SK-N-SH (cell line): ENCODE measurements around the gene VEGFA.

Experiments used
- ELF1 ChIP-seq: IDR thresholded peaks from 2 replicates; pipeline ENCODE4 v1.4.0; 2012
- EZH2phosphoT487 ChIP-seq: fragments of 200-600 bp; sonication (generic); IDR thresholded peaks from 2 replicates; pipeline ENCODE4 v1.6.1; 2017; ENCODE audit warnings: low read depth, mixed run types, mild to moderate bottlenecking, antibody characterized with exemption, moderate library complexity, borderline replicate concordance

- TF ChIP-seq ELF1 (no peak), EZH2phosphoT487 (no peak)
Measured at GRCh38 chr6:43764772-43765171, 5.2 kb upstream of the VEGFA start.
